ENCODE results near the gene METTL8.

The METTL8 gene

GRCh38 chr2:171409436-171409971, 24.3 kb downstream of the METTL8 start:
- peaks cover 5% of the 10 kb centered on the region for H3K9me3 ChIP-seq (ENCODE audit: severe bottlenecking)
- DNase-seq = no peak
- no peaks in the 10 kb centered on the region for H3K36me3 ChIP-seq
- H3K27me3 ChIP-seq (ENCODE audit: insufficient read depth, low read depth, severe bottlenecking) = no peaks in the 10 kb centered on the region
- no peak overlapping the region for H3K27ac ChIP-seq
- no peak overlapping the region for H3K4me3 ChIP-seq (ENCODE audit: low read depth, low read length)
- no peak for TF ChIP-seq CTCF (IDR thresholded peaks at IDR 0.05; ENCODE audit: low read depth, low read length)

- Histone ChIP-seq H3K27ac (no peak overlapping the region), H3K27me3 (ENCODE audit: insufficient read depth, low read depth, severe bottlenecking) (no peaks in the 10 kb centered on the region), H3K9me3 (ENCODE audit: severe bottlenecking) (peaks cover 15% of the 10 kb centered on the region), H3K4me3 (ENCODE audit: low read depth, low read length) (no peak overlapping the region), H3K36me3 (no peaks in the 10 kb centered on the region)
- DNase-seq = no peak
- no peak for TF ChIP-seq CTCF (IDR thresholded peaks at IDR 0.05; ENCODE audit: low read depth, low read length)
Observed at GRCh38 chr2:171407676-171408044, 26.1 kb downstream of the METTL8 start.

GRCh38 chr2:171407030-171407675, 26.6 kb downstream of the METTL8 start:
- Histone ChIP-seq H3K27me3 (ENCODE audit: insufficient read depth, low read depth, severe bottlenecking) (no peaks in the 10 kb centered on the region), H3K9me3 (ENCODE audit: severe bottlenecking) (peaks cover 20% of the 10 kb centered on the region), H3K36me3 (no peaks in the 10 kb centered on the region), H3K4me3 (ENCODE audit: low read depth, low read length) (no peak overlapping the region), H3K27ac (no peak overlapping the region)
- no peak for DNase-seq
- no peak for TF ChIP-seq CTCF (IDR thresholded peaks at IDR 0.05; ENCODE audit: low read depth, low read length)

- Histone ChIP-seq H3K9me3 (ENCODE audit: severe bottlenecking) (peaks cover 25% of the 10 kb centered on the region), H3K27ac (no peak overlapping the region), H3K36me3 (no peaks in the 10 kb centered on the region), H3K4me3 (ENCODE audit: low read depth, low read length) (no peak overlapping the region), H3K27me3 (ENCODE audit: insufficient read depth, low read depth, severe bottlenecking) (no peaks in the 10 kb centered on the region)
- DNase-seq = no peak
- TF ChIP-seq CTCF (IDR thresholded peaks at IDR 0.05; ENCODE audit: low read depth, low read length) = no peak
Observed at GRCh38 chr2:171406044-171406443, 27.7 kb downstream of the METTL8 start.

GRCh38 chr2:171405546-171405945, 28.2 kb downstream of the METTL8 start:
- H3K36me3 ChIP-seq = no peaks in the 10 kb centered on the region
- H3K9me3 ChIP-seq (ENCODE audit: severe bottlenecking) = peaks cover 25% of the 10 kb centered on the region
- H3K4me3 ChIP-seq (ENCODE audit: low read depth, low read length) = no peak overlapping the region
- no peak for DNase-seq
- H3K27ac ChIP-seq = no peak overlapping the region
- TF ChIP-seq CTCF (IDR thresholded peaks at IDR 0.05; ENCODE audit: low read depth, low read length) = no peak
- no peaks in the 10 kb centered on the region for H3K27me3 ChIP-seq (ENCODE audit: insufficient read depth, low read depth, severe bottlenecking)

- H3K4me3 ChIP-seq (ENCODE audit: low read depth, low read length) = no peak overlapping the region
- H3K36me3 ChIP-seq = no peaks in the 10 kb centered on the region
- TF ChIP-seq CTCF (IDR thresholded peaks at IDR 0.05; ENCODE audit: low read depth, low read length) = no peak
- no peak overlapping the region for H3K27ac ChIP-seq
- H3K9me3 ChIP-seq (ENCODE audit: severe bottlenecking) = peaks cover 25% of the 10 kb centered on the region
- no peaks in the 10 kb centered on the region for H3K27me3 ChIP-seq (ENCODE audit: insufficient read depth, low read depth, severe bottlenecking)
- DNase-seq = no peak
Observed at GRCh38 chr2:171404719-171405118, 29.1 kb downstream of the METTL8 start.

All from WERI-Rb-1 (cell line).